Activated naive CD4-positive, alpha-beta T cell (primary cell): ENCODE data around the gene SLC35G2.
"Not testable (repeated sequence)": the region's sequence is repeated elsewhere in the genome, so short reads cannot be mapped to it uniquely, and the experiment has no call there.

Experiments used
- DNase-seq, 4 experiments: peaks; one replicate each; lab custom pipeline; 2025; lab: John Stamatoyannopoulos, UW

Gene SLC35G2

GRCh38 chr3:136885357-136886213, 66.7 kb downstream of the SLC35G2 start:
- no peak for DNase-seq

- no peak for DNase-seq
Measured at GRCh38 chr3:136889947-136890346, 71.0 kb downstream of the SLC35G2 start.

- DNase-seq, result no peak
Measured at GRCh38 chr3:136891934-136892855, 73.3 kb downstream of the SLC35G2 start.

- no peak for DNase-seq
Measured at GRCh38 chr3:136893848-136894443, 75.0 kb downstream of the SLC35G2 start.

GRCh38 chr3:136897171-136897570, 78.2 kb downstream of the SLC35G2 start:
- DNase-seq, result not testable (repeated sequence)

- DNase-seq, result no peak
Measured at GRCh38 chr3:136898549-136898948, 79.6 kb downstream of the SLC35G2 start.

- no peak for DNase-seq
Measured at GRCh38 chr3:136898954-136899353, 80.0 kb downstream of the SLC35G2 start.

GRCh38 chr3:136899622-136900158, 80.8 kb downstream of the SLC35G2 start:
- DNase-seq, result no peak

- not testable (repeated sequence) for DNase-seq
Measured at GRCh38 chr3:136900694-136901093, 81.8 kb downstream of the SLC35G2 start.

GRCh38 chr3:136901391-136901790, 82.5 kb downstream of the SLC35G2 start:
- no peak for DNase-seq

GRCh38 chr3:136902530-136902929, 83.6 kb downstream of the SLC35G2 start:
- not testable (repeated sequence) for DNase-seq

GRCh38 chr3:136903899-136904298, 85.0 kb downstream of the SLC35G2 start:
- no peak for DNase-seq

GRCh38 chr3:136904746-136905145, 85.8 kb downstream of the SLC35G2 start:
- no peak for DNase-seq
